ENCODE results near the gene PLCB4.

PLCB4 gene

GRCh38 chr20:9507544-9508239, 438.8 kb downstream of the PLCB4 start:
- H3K9ac ChIP-seq, result no peak overlapping the region
- no peak for TF ChIP-seq CTCF (IDR thresholded peaks at IDR 0.05)
- H3K4me2 ChIP-seq (ENCODE audit: low read length), result no peak overlapping the region
- H3K79me2 ChIP-seq, result no peaks in the 10 kb centered on the region
- H2AFZ ChIP-seq, result no peak overlapping the region
- H3K4me3 ChIP-seq (ENCODE audit: low read depth, low read length), result no peak overlapping the region
- no peak overlapping the region for H3K27ac ChIP-seq
- H3K9me3 ChIP-seq (ENCODE audit: control insufficient read depth, low read length), result no peaks in the 10 kb centered on the region
- no peaks in the 10 kb centered on the region for H3K27me3 ChIP-seq (ENCODE audit: control insufficient read depth, insufficient read depth, low read length)
- no peaks in the 10 kb centered on the region for H3K36me3 ChIP-seq (ENCODE audit: control insufficient read depth, insufficient read depth, low read length)
- no peaks in the 10 kb centered on the region for H3K4me1 ChIP-seq

GRCh38 chr20:9508240-9508661, 439.4 kb downstream of the PLCB4 start:
- no peak for TF ChIP-seq CTCF (IDR thresholded peaks at IDR 0.05)
- Histone ChIP-seq H2AFZ (no peak overlapping the region), H3K27ac (no peak overlapping the region), H3K4me1 (no peaks in the 10 kb centered on the region), H3K79me2 (no peaks in the 10 kb centered on the region), H3K4me3 (ENCODE audit: low read depth, low read length) (no peak overlapping the region), H3K4me2 (ENCODE audit: low read length) (no peak overlapping the region), H3K27me3 (ENCODE audit: control insufficient read depth, insufficient read depth, low read length) (no peaks in the 10 kb centered on the region), H3K36me3 (ENCODE audit: control insufficient read depth, insufficient read depth, low read length) (no peaks in the 10 kb centered on the region), H3K9ac (no peak overlapping the region), H3K9me3 (ENCODE audit: control insufficient read depth, low read length) (no peaks in the 10 kb centered on the region)

GRCh38 chr20:9508696-9509178, 439.9 kb downstream of the PLCB4 start:
- no peaks in the 10 kb centered on the region for H3K4me1 ChIP-seq
- no peak overlapping the region for H3K4me2 ChIP-seq (ENCODE audit: low read length)
- H3K9ac ChIP-seq, result no peak overlapping the region
- H3K27ac ChIP-seq, result no peak overlapping the region
- no peaks in the 10 kb centered on the region for H3K36me3 ChIP-seq (ENCODE audit: control insufficient read depth, insufficient read depth, low read length)
- H3K4me3 ChIP-seq (ENCODE audit: low read depth, low read length), result no peak overlapping the region
- H3K9me3 ChIP-seq (ENCODE audit: control insufficient read depth, low read length), result no peaks in the 10 kb centered on the region
- no peaks in the 10 kb centered on the region for H3K27me3 ChIP-seq (ENCODE audit: control insufficient read depth, insufficient read depth, low read length)
- no peaks in the 10 kb centered on the region for H3K79me2 ChIP-seq
- TF ChIP-seq CTCF (IDR thresholded peaks at IDR 0.05), result no peak
- H2AFZ ChIP-seq, result no peak overlapping the region

- Histone ChIP-seq H2AFZ (no peak overlapping the region), H3K27me3 (ENCODE audit: control insufficient read depth, insufficient read depth, low read length) (no peaks in the 10 kb centered on the region), H3K4me3 (ENCODE audit: low read depth, low read length) (no peak overlapping the region), H3K36me3 (ENCODE audit: control insufficient read depth, insufficient read depth, low read length) (no peaks in the 10 kb centered on the region), H3K9me3 (ENCODE audit: control insufficient read depth, low read length) (no peaks in the 10 kb centered on the region), H3K4me2 (ENCODE audit: low read length) (no peak overlapping the region), H3K79me2 (no peaks in the 10 kb centered on the region), H3K9ac (no peak overlapping the region), H3K4me1 (no peaks in the 10 kb centered on the region), H3K27ac (no peak overlapping the region)
- no peak for TF ChIP-seq CTCF (IDR thresholded peaks at IDR 0.05)
Observed at GRCh38 chr20:9509246-9509645, 440.4 kb downstream of the PLCB4 start.

- no peak overlapping the region for H2AFZ ChIP-seq
- H3K36me3 ChIP-seq (ENCODE audit: control insufficient read depth, insufficient read depth, low read length), result no peaks in the 10 kb centered on the region
- no peak overlapping the region for H3K4me2 ChIP-seq (ENCODE audit: low read length)
- no peak overlapping the region for H3K27ac ChIP-seq
- no peaks in the 10 kb centered on the region for H3K27me3 ChIP-seq (ENCODE audit: control insufficient read depth, insufficient read depth, low read length)
- H3K9me3 ChIP-seq (ENCODE audit: control insufficient read depth, low read length), result no peaks in the 10 kb centered on the region
- H3K4me1 ChIP-seq, result no peaks in the 10 kb centered on the region
- no peaks in the 10 kb centered on the region for H3K79me2 ChIP-seq
- no peak overlapping the region for H3K9ac ChIP-seq
- no peak for TF ChIP-seq CTCF (IDR thresholded peaks at IDR 0.05)
- H3K4me3 ChIP-seq (ENCODE audit: low read depth, low read length), result no peak overlapping the region
Observed at GRCh38 chr20:9510911-9511310, 442.0 kb downstream of the PLCB4 start.
